ENCODE measurements around the gene TMEM51. TPM values are rescaled to one million over a fixed set of nuclear protein-coding genes. Genes with fewer than 3 reads are reported as not detected.
A peak's percentile ranks its signal among the peaks of the same experiment; 100 is the strongest.

Gene TMEM51
- total and polyA plus RNA-seq, 2 of the 13 experiments (the other 11 are each of a cell fraction or from before 2014, with no cell fraction given) = 12.2 to 22.3 TPM

DNA sequence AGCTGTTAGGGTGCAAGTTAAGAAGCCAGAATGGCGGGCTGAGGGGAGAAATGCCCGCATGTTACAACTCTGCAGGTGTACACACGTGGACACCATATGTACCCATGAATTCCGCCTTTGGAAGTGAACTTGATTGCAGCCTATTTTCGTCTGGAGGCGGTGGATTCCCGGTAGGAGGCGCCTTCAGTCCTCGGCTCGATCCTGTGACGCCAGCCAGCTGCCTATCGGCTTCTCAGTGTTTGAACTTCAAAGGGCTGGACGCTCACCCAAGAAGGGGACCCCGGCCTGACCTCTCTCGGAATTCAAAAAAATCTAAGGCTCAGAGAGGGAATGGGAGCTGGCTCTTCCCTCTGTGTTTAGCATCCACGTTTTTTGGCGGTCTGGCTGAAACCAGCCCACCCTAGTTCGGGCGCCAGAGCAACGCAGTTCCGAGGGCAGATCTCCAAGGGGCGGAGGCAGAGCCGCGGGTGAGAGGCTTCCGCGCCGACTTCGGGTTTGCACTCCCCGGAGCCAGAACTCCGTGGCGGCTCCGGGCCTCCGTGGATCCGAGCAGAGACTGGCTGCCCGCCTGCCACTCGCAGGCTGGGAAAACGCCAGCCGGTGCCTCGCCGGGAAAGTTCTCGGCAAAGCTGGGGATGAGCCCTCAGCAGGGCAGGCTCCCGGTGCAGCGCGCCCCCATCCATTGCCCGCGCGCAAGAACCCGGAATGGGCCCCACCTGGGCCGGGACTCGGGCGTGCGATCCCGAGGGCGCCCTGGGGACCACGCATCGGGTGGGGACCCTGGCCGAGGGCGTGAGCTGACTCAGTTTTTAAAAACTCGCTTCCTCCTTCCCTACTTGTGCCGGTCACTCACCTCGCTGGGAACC lies 996 bp upstream of the TMEM51 start (continued):
- TF ChIP-seq, protein P1, sequence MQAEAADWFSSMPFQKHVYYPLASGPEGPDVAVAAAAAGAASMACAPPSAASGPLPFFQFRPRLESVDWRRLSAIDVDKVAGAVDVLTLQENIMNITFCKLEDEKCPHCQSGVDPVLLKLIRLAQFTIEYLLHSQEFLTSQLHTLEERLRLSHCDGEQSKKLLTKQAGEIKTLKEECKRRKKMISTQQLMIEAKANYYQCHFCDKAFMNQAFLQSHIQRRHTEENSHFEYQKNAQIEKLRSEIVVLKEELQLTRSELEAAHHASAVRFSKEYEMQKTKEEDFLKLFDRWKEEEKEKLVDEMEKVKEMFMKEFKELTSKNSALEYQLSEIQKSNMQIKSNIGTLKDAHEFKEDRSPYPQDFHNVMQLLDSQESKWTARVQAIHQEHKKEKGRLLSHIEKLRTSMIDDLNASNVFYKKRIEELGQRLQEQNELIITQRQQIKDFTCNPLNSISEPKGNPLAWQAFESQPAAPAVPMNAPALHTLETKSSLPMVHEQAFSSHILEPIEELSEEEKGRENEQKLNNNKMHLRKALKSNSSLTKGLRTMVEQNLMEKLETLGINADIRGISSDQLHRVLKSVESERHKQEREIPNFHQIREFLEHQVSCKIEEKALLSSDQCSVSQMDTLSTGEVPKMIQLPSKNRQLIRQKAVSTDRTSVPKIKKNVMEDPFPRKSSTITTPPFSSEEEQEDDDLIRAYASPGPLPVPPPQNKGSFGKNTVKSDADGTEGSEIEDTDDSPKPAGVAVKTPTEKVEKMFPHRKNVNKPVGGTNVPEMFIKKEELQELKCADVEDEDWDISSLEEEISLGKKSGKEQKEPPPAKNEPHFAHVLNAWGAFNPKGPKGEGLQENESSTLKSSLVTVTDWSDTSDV (CRISPR knock-in tag; IDR thresholded peaks at IDR 0.05) = no peak
- TF ChIP-seq HNRNPK (IDR thresholded peaks at IDR 0.05; ENCODE audit: low read depth, low read length, poor library complexity, severe bottlenecking) = no peak
- no peak for TF ChIP-seq ZBTB38 (CRISPR knock-in tag; IDR thresholded peaks at IDR 0.05)
- TF ChIP-seq MED8 (CRISPR knock-in tag; IDR thresholded peaks at IDR 0.05; ENCODE audit: insufficient replicate concordance) = no peak
- TF ChIP-seq SNAPC2 (CRISPR knock-in tag; IDR thresholded peaks at IDR 0.05) = no peak
- TF ChIP-seq BORCS8-MEF2B (CRISPR knock-in tag; IDR thresholded peaks at IDR 0.05) = no peak
- TF ChIP-seq ZNF841 (CRISPR knock-in tag; IDR thresholded peaks at IDR 0.05; ENCODE audit: borderline replicate concordance) = no peak
- no peak for TF ChIP-seq SYNCRIP (IDR thresholded peaks at IDR 0.05; ENCODE audit: insufficient read depth, low read depth, low read length)
- TF ChIP-seq HNF4G (IDR thresholded peaks at IDR 0.05; ENCODE audit: borderline replicate concordance, low read depth, low read length) = 0 out of 2 replicates have a peak, but pooled peaks have one; percentile 11
- no peak for TF ChIP-seq HNF4G (CRISPR knock-in tag; IDR thresholded peaks at IDR 0.05; ENCODE audit: borderline replicate concordance, low read depth)
- TF ChIP-seq ZNF276 (CRISPR knock-in tag; IDR thresholded peaks at IDR 0.05; ENCODE audit: low read depth) = no peak
- TF ChIP-seq, protein P2, sequence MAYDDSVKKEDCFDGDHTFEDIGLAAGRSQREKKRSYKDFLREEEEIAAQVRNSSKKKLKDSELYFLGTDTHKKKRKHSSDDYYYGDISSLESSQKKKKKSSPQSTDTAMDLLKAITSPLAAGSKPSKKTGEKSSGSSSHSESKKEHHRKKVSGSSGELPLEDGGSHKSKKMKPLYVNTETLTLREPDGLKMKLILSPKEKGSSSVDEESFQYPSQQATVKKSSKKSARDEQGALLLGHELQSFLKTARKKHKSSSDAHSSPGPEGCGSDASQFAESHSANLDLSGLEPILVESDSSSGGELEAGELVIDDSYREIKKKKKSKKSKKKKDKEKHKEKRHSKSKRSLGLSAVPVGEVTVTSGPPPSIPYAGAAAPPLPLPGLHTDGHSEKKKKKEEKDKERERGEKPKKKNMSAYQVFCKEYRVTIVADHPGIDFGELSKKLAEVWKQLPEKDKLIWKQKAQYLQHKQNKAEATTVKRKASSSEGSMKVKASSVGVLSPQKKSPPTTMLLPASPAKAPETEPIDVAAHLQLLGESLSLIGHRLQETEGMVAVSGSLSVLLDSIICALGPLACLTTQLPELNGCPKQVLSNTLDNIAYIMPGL (CRISPR knock-in tag; IDR thresholded peaks at IDR 0.05; ENCODE audit: borderline replicate concordance in 1 of 2, low read depth in 1 of 2) = peak; percentile 74 to 77; a peak in 3 of 4 replicates
- TF ChIP-seq FOSL2 (CRISPR knock-in tag; IDR thresholded peaks at IDR 0.05) = peak; percentile 52
- TF ChIP-seq ZNF878 (CRISPR knock-in tag; IDR thresholded peaks at IDR 0.05) = no peak
- TF ChIP-seq GABPB1 (CRISPR knock-in tag; IDR thresholded peaks at IDR 0.05) = peak; percentile 41
- TF ChIP-seq PLSCR1 (CRISPR knock-in tag; IDR thresholded peaks at IDR 0.05; ENCODE audit: borderline replicate concordance) = no peak
- no peak for TF ChIP-seq ZNF207 (IDR thresholded peaks at IDR 0.05; ENCODE audit: borderline replicate concordance)
- TF ChIP-seq SKI (IDR thresholded peaks at IDR 0.05; ENCODE audit: partially characterized antibody) = peak; percentile 98
- no peak for TF ChIP-seq MTA1 (CRISPR knock-in tag; IDR thresholded peaks at IDR 0.05; ENCODE audit: borderline replicate concordance)
- no peak for TF ChIP-seq ARNT (IDR thresholded peaks at IDR 0.05)
- TF ChIP-seq ZNF367 (CRISPR knock-in tag; IDR thresholded peaks at IDR 0.05; ENCODE audit: borderline replicate concordance) = no peak
- peak; percentile 8; the same call in 1 of the 2 replicates for TF ChIP-seq HOXA3 (CRISPR knock-in tag; IDR thresholded peaks at IDR 0.05)
